LoVo (cell line): ENCODE results near the gene AVP.

Experiments
- DNase-seq: peaks from one replicate; pipeline ENCODE4 v3.0.0-alpha.2; 2016; ENCODE audit warnings: low spot score

Gene AVP

GRCh38 chr20:3109350-3110302 is 25.1 kb upstream of the AVP start:
- DNase-seq: no peak

DNA sequence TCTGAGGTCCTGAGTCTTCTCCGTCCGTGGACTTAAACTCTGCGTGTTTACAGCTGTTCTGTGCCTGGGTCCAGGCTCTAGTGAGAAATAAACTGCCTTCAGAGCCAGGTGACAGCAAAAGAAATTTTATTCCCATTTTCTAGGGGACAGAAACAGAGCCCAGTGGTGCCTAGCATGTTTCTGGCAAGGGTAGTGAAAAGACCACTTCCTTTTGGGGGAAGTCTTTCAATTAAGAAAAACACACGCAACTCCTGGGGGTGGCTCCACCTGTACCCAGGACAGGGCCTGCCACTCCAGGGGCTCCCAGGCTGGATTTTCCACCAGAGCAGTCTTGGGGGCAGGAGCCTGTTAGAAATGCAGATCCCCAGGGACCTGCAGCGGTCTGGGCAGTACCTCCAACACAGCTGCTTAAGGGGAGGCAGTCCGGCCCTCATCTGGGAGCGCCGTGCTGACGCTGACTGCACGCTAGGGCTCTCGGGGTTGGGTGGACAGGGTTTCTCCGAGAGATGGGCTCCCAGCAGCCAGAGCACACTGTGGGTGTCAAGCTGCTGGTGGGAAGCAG is 23.0 kb upstream of the AVP start:
- DNase-seq: no peak

GRCh38 chr20:3106658-3107463 is 22.3 kb upstream of the AVP start:
- no peak for DNase-seq

- no peak for DNase-seq
Observed at GRCh38 chr20:3106185-3106584, 21.7 kb upstream of the AVP start.

- no peak for DNase-seq
Observed at GRCh38 chr20:3105256-3106137, 21.0 kb upstream of the AVP start.

DNA sequence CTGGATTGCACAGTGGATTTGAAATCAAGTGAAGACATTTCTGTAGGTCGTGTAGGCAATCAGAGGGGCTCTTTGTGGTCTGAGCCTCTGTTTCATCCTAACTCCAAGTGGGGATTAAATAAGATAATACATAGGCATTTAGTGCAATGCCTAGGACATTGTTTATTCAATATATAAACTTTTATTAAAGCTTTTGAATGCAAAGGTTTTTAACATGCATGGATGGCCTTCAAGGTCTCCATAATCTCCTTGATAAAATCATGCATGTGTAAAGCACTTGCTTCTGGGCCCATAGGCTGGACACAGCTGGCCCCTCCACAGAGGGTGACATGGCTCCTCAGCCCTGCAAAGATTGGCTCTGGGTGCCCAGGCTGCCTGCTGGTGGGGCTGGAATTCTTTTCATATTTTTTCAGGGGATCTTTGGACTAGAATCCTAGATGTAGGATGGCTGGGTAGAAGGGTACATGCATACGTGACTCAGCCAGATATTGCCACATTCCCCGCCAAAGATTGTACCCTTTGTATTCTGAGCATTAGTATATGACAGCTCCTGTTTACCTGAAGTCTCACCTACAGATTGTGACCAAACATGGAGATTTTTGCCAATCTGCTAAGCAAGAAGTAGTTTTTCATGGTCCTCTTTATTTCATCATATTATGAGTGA is 19.0 kb upstream of the AVP start:
- no peak for DNase-seq

DNA sequence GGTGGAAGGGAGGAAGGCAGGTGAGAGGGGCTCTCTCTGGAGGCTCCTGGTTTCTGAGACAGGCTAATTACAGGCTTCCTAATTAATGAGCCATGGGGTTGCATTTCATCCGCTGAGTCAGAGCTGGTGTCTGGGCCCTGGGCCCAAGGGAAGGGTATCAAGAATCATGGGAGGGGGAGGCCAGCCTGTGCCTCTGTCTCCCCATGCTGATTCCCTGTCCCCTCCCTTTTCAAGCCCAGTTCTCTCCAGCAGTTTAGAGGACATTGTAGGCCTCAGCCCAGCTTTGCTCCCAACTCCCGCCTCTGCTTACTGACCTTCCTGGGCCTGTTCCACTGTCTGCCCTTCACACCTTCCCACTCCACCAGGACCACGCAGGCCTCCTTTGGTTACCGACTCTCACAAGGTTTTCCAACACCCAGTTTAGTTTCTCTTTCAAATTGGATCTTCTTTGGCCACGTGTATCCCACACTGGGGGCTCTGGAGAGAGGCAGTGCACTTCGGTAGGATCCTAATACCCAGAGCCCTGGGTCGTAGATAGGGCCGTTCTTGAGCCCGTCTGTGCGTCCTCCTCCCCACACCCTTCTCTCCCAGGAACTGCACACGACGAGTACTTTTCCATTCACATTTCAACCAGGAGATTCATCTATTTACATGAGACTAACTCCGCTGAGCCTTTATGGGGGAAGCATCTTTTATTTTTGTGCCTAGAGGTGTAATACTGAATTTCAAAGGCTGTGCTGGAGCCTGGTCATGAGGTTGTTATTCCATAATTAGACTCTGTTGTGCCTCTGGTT is 18.2 kb upstream of the AVP start:
- DNase-seq: no peak

DNA sequence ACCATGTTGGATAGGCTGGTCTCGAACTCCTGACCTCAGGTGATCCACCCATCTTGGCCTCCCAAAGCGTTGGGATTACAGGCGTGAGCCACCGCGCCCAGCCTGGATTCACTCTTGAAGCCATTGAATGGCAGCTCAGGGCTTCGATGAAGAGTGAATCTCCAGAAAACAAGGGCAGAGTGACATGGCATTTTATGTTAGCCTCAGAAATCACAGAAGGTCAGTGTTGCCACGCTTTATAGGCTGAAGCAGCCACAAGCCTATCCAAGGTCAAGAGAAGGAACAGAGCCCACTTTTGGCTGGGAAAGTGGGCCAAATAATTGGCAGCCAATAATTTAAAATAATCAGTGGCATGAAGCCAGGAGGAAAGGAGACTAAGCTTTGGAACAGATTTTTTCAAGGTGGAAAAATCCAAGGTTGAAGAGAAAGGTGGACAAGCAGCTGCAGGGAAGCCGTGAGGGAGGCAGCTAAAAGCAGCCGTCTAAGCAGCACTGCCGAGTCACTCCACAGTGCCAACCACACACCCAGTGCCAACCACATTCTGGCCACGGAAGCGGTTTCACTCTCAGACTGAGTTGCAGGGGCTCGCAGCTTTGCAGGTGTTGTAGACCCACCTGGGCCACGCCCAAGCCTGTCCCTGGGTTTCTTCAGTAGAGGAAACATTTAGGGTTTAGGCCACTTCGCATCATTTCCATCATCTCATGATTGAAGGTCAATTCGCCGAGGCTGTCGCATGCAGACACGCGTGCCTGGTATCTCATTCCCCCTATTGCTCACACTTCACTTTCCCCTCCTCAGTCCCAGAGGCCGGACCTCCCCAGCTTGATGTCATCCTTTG is 17.4 kb upstream of the AVP start:
- no peak for DNase-seq

- DNase-seq: no peak
Observed at GRCh38 chr20:3101251-3101650, 16.7 kb upstream of the AVP start.

DNA sequence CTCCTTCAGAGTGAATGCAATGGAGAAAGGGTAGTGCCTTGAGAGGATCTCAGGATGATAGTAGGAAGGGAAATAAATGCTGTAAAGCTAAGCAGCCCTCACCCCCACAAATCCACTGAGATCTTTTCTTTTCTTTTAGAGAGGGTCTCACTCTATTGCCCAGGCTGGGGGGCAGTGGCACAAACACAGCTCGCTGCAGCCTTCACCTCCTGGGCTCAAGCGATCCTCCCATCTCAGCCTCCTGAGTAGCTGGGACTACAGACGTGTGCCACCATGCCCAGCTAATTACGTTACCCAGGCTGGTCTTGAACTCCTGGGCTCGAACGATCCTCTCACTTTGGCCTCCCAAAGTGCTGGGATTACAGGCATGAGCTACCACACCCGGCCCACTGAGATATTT is 16.0 kb upstream of the AVP start:
- DNase-seq: no peak

- no peak for DNase-seq
Observed at GRCh38 chr20:3094848-3095629, 10.5 kb upstream of the AVP start.

- DNase-seq: no peak
Observed at GRCh38 chr20:3093861-3094361, 9.4 kb upstream of the AVP start.

- no peak for DNase-seq
Observed at GRCh38 chr20:3092611-3093379, 8.3 kb upstream of the AVP start.

DNA sequence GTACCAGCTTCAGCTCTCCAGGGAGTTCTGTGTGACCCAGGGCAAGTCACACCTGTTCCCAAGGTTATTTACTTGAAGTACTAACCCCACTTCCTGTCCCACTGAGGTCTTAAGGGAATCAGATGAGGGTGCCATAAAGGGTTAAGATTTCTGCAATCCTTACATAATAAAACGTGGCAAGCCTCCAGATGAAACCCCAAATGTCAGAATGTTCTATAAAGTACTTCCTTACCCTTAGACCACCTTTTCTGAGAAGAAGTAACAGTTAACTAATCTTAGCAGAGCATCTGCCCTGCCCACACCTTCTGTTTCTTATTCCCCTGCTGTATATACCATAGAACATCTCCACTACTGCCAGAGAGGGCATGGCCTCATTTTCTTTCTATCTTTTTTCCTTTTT is 6.0 kb upstream of the AVP start:
- DNase-seq: no peak

DNA sequence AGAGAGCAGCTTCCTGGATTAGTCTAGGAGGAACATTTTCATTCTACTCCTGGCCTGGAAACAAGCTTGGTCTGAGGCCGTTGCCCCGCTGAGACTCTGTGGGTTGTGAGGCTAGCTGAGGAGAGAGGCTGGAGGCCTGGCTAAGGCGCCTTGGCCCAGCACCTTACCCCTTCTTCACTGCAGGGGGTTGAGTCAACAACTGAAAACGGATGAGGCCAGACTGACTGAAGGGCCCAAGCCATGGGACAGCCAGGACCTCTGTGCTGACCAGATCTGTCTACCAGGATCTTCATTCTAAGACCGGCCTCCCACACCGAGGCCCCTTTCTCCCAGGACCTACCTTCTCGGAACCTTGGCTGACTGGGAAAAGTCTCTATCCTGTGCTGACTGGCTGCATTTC is 3.5 kb upstream of the AVP start:
- no peak for DNase-seq

GRCh38 chr20:3085571-3086072 is 1.1 kb upstream of the AVP start:
- no peak for DNase-seq

DNA sequence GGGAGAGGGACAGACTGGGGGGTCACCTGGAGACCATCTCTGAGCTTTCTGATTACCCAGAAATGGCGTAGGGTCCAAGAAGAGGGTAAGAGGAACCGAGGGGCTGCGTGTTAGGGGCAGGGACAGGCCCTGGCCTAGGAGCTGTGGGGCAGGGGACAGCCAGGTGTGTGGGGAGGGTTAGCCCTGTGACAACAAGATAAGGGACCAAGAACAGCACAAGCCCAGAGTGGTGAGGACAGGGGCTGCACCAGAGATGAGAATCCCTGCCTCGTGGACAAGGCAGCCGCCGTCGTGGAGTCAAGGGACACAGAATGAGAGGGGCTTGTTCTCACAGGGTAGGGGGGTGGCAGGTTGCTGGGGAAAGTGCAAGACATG is 449 bp upstream of the AVP start:
- no peak for DNase-seq
